Loucy (cell line): ENCODE results near the gene APOBEC3G.

Source experiments
- EZH2phosphoT487 ChIP-seq: fragments of 200-600 bp; IDR thresholded peaks from 2 replicates; pipeline ENCODE4 v1.6.1; 2018; ENCODE audit warnings: antibody characterized with exemption, mild to moderate bottlenecking, moderate library complexity, borderline replicate concordance
- TF ChIP-seq, protein P1 (sequence below): fragments of 200-600 bp; sonication (generic); conservative IDR thresholded peaks from 2 replicates; pipeline ENCODE4 v1.5.1; 2014; ENCODE audit warnings: mild to moderate bottlenecking, antibody characterized with exemption, low read length

DNA sequence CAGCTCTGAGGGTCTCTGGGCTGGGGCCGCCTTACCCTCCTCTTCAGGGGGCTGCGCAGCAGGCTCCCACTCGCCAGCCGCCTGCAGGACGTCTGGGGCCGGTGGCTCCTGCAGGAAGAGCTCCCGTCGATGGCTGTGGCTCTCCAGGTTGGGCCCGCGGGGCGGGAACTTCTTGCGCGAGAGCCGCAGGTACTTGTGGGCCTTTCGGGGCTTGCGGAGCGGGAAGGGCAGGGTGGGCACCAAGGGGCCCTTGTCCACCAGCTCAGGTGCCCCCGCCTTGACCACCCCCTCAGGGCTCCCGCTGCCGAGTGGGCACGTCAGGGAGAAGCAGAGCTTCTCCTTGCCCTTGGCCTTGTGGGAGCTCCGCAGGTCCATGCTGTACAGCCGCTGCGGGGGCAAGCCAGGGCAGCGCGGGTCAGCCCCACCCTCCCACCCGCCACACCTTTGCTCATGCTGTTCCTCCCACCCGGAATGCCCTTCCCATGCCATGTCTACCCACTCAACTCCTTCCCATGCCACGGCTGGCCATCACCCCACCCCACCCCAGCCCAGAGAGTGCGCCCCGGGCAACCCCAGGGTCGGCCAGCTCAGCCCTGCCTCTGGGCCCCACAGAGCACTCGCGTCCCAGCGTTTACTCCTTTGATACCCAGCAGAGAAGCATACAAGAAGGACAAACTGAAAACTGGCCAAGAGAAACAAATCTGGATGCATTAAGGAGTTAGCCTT lies 57.5 kb downstream of the APOBEC3G start:
- TF ChIP-seq, protein P1, sequence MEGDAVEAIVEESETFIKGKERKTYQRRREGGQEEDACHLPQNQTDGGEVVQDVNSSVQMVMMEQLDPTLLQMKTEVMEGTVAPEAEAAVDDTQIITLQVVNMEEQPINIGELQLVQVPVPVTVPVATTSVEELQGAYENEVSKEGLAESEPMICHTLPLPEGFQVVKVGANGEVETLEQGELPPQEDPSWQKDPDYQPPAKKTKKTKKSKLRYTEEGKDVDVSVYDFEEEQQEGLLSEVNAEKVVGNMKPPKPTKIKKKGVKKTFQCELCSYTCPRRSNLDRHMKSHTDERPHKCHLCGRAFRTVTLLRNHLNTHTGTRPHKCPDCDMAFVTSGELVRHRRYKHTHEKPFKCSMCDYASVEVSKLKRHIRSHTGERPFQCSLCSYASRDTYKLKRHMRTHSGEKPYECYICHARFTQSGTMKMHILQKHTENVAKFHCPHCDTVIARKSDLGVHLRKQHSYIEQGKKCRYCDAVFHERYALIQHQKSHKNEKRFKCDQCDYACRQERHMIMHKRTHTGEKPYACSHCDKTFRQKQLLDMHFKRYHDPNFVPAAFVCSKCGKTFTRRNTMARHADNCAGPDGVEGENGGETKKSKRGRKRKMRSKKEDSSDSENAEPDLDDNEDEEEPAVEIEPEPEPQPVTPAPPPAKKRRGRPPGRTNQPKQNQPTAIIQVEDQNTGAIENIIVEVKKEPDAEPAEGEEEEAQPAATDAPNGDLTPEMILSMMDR = no peak
- no peak for TF ChIP-seq EZH2phosphoT487
